Iris pigment epithelial cell (primary cell): ENCODE measurements around the gene HIGD1B.

Experiments
- DNase-seq: peaks from one replicate; pipeline ENCODE4 v3.0.0-alpha.2; 2011; ENCODE audit warnings: low read depth

The HIGD1B gene

GRCh38 chr17:44878627-44879221 is 31.0 kb downstream of the HIGD1B start:
- peak; percentile 28 for DNase-seq

DNA sequence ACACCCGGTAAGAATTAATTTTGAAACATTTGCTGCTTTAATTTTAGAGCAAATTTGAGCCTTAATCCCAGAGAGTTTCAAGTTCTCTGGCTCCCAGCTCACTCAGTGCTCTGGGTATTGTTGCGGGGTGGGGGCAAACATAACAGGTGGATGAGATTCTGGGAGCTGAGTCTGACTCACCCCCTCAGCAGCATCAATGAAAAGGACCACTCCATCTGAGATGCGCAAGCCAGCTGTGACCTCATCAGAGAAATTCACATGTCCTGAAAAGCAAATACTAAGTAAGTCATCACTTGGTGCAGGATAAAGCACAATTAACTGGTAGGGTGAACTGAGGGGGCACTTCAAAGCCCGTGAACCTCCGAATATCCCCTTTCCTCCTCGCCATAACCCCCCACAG is 31.7 kb downstream of the HIGD1B start:
- no peak for DNase-seq

DNA sequence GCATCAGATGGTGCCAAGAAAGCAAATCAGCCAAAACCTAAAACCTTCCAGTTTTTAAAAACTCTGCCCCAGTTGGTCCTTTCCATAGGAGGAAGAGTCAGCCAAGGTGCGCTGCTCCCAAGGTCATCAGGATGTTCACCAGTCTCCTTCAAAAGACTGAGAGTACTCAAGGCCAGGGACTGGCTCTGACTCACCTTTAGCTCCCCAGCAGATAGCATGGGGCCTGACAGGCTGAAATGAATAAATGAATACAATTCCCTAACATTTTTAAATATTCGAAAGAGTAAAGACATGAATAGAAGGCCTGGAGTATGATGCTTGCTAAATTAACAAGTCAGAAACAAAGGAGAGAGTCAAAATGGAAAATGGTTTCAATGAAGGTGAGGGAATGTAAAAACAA is 32.4 kb downstream of the HIGD1B start:
- no peak for DNase-seq

- DNase-seq: no peak
Observed at GRCh38 chr17:44881145-44881544, 33.5 kb downstream of the HIGD1B start.

GRCh38 chr17:44884941-44885340 is 37.3 kb downstream of the HIGD1B start:
- DNase-seq: no peak

DNA sequence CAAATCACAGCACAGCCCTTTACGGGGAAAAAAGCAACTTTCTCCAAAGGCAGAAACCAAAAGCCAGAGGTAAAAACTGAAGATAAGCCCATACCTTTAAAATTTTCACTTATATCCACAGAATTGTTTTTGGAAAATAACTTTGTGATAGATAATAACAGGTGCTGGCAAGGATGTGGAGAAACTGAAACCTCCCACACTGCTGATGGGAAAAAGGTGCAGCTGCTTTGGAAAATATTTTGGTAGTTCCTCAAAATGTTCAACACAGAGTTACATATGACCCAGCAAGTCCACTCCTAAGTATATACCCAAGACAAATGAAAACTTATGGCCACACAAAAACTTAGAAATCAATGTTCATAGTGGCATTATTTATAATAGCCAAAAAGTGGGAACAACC is 39.3 kb downstream of the HIGD1B start:
- DNase-seq: no peak

GRCh38 chr17:44887971-44888954 is 40.6 kb downstream of the HIGD1B start:
- DNase-seq: no peak

GRCh38 chr17:44889003-44889402 is 41.3 kb downstream of the HIGD1B start:
- DNase-seq: no peak

GRCh38 chr17:44892250-44892649 is 44.6 kb downstream of the HIGD1B start:
- no peak for DNase-seq

GRCh38 chr17:44894642-44895041 is 47.0 kb downstream of the HIGD1B start:
- no peak for DNase-seq

DNA sequence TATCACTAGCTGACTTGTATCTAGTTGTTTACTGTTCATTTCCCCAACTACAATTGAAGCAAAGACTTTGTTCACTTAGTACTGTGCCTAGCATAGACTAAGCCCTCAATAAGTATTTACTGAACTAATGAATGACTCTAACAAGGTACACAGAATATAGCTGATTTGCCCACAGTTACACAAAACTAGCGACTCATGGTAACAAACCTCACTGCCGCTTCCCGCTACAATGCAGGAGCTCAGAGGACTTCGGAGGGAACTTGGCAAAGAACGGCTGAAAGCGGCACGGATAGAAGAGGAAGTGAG is 51.0 kb downstream of the HIGD1B start:
- peak; percentile 49 for DNase-seq

DNA sequence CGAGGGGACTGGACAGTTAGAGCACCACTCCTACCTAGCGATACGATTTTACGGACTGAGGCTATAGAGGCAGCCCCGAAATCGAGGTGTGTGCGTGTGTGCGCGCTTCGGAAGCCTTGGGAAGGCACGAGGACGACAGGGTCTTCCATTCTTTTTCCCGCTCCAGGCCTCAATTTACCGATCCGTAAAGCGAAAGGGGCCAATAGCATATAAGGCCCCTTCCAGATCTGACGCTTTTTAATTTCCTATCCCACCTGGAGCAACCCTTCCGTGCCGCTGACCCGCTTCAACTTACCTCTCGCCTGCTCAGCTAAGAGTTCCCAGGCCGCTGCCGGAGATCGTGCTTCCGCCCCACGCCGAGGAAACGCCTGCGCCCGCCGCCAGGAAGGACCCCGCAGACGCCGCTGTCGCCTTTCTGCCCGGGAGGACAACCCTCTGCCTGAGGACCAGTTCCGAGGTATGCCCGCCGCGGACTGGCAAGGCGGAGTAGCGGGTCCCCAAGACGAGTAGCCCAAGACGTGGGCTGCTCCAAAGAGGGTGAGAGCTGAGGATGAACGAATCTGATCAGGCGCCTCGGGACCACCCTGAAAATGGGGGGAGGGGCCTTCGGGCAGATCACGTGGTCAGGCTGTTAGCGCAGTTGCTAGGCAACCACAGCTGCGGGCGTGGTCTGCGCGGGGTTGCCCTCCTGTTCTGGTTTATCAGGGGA is 51.5 kb downstream of the HIGD1B start, which contains the start of gene EFTUD2:
Gene EFTUD2, minus strand, starts transcription at position 372 of the 709 bp plus-strand sequence. CDS start 4,924 bp downstream, outside the sequence.
- DNase-seq: peak; percentile 88
